ENCODE measurements around the gene RAB8A. TPM values are rescaled to one million over a fixed set of nuclear protein-coding genes. Genes with fewer than 3 reads are reported as not detected.
A peak's percentile ranks its signal among the peaks of the same experiment; 100 is the strongest.

RAB8A gene
- 95.8 TPM for total RNA-seq (2013)
- 100 to 1,000 TPM; 109 to 124 (median 114) TPM for polyA plus RNA-seq
- polyA minus RNA-seq: 115 and 191 TPM in 2 replicates
- 57.6 to 109 (median 90.6) reads per million in 11 experiments for total RNA-seq

GRCh38 chr19:16111160-16111908, at the start of gene RAB8A:
TSS of gene RAB8A (plus strand) at chr19:16111889. CDS start at chr19:16111902, 13 bp downstream.
- H2AFZ ChIP-seq (ENCODE audit: insufficient read depth, low read depth, low read length, poor library complexity, severe bottlenecking): peak within 1 kb of the TSS; percentile 80
- peaks cover 4% of the 10 kb centered on the region for H4K20me1 ChIP-seq (ENCODE audit: insufficient read depth, low read length)
- Mint-ChIP-seq H3K27ac (peak within 1 kb of the TSS; percentile 94 to 99 (median 98)), H3K9me3 (peaks cover 0 to 3% (median 0%) of the 10 kb centered on the region in 7 donors), H3K4me3 (peak within 1 kb of the TSS; percentile 94 to 98), H3K4me1 (peaks cover 37% of the 10 kb centered on the region), H3K36me3 (peaks cover 8 to 26% of the 10 kb centered on the region in 2 donors), H3K27me3 (ENCODE audit: low read depth in 3 of 3) (peaks cover 0 to 2% (median 0%) of the 10 kb centered on the region in 3 donors)
- WGBS (ENCODE audit: insufficient coverage): under 1% methylated on average over 75 of the region's 81 CpGs
- H3K27ac ChIP-seq (ENCODE audit: low read depth in 1 of 2, low read length in 2 of 2): peak within 1 kb of the TSS; percentile 74 to 96
- peak within 1 kb of the TSS; percentile 75 to 96 (median 94) for H3K4me3 ChIP-seq (replicated peaks in 1 of 3; ENCODE audit: low read depth in 2 of 3, low read length in 3 of 3)
- peak; percentile 99 to 100 (median 99) for DNase-seq
- peaks cover 15 to 17% of the 10 kb centered on the region in 2 donors for H3K36me3 ChIP-seq (replicated peaks in 1 of 2; ENCODE audit: control insufficient read depth in 1 of 2, insufficient read depth in 2 of 2, low read length in 2 of 2)
- peak; percentile 96 for TF ChIP-seq CTCF (IDR thresholded peaks at IDR 0.05)
- no peaks in the 10 kb centered on the region for H3K27me3 ChIP-seq (ENCODE audit: control insufficient read depth in 2 of 2, insufficient read depth in 2 of 2, low read length in 2 of 2)
- peak within 1 kb of the TSS; percentile 96 for H3K9ac ChIP-seq (ENCODE audit: insufficient read depth, low read length, poor library complexity, severe bottlenecking)
- intact Hi-C loops (cut with micrococcal nuclease): loop anchor here (2.0 to 5.0 kb wide), 5 partner anchors 34 to 73 kb away; partner anchors contain the start of genes TPM4 (in 2 of the 2) and FAM32A (in 1 of the 2)
- H3K4me2 ChIP-seq (replicated peaks; ENCODE audit: extremely low read depth, low read length, poor library complexity, severe bottlenecking): peak within 1 kb of the TSS; percentile 94
- H3K9me3 ChIP-seq (replicated peaks in 1 of 2; ENCODE audit: control insufficient read depth in 1 of 2, insufficient read depth in 1 of 2, low read length in 2 of 2): no peaks in the 10 kb centered on the region
- peaks cover 48 to 53% of the 10 kb centered on the region in 2 donors for H3K4me1 ChIP-seq (ENCODE audit: control insufficient read depth in 1 of 2, insufficient read depth in 2 of 2, low read length in 2 of 2)
- peaks cover 47% of the 10 kb centered on the region for H3K79me2 ChIP-seq (ENCODE audit: insufficient read depth, low read length)

- Mint-ChIP-seq H3K4me1 (peaks cover 23% of the 10 kb centered on the region), H3K36me3 (no peaks in the 10 kb centered on the region), H3K4me3 (no peak overlapping the region), H3K9me3 (peaks cover 1 to 13% (median 9%) of the 10 kb centered on the region in 7 donors), H3K27ac (no peak overlapping the region), H3K27me3 (ENCODE audit: low read depth in 3 of 3) (no peaks in the 10 kb centered on the region)
- Histone ChIP-seq H3K36me3 (replicated peaks in 1 of 2; ENCODE audit: control insufficient read depth in 1 of 2, insufficient read depth in 2 of 2, low read length in 2 of 2) (no peaks in the 10 kb centered on the region), H3K4me3 (replicated peaks in 1 of 3; ENCODE audit: low read depth in 2 of 3, low read length in 3 of 3) (no peak overlapping the region), H4K20me1 (ENCODE audit: insufficient read depth, low read length) (no peaks in the 10 kb centered on the region), H2AFZ (ENCODE audit: insufficient read depth, low read depth, low read length, poor library complexity, severe bottlenecking) (no peak overlapping the region), H3K9me3 (replicated peaks in 1 of 2; ENCODE audit: control insufficient read depth in 1 of 2, insufficient read depth in 1 of 2, low read length in 2 of 2) (peaks cover 0 to 3% of the 10 kb centered on the region in 2 donors), H3K79me2 (ENCODE audit: insufficient read depth, low read length) (no peaks in the 10 kb centered on the region), H3K9ac (ENCODE audit: insufficient read depth, low read length, poor library complexity, severe bottlenecking) (no peak overlapping the region), H3K27me3 (ENCODE audit: control insufficient read depth in 2 of 2, insufficient read depth in 2 of 2, low read length in 2 of 2) (no peaks in the 10 kb centered on the region), H3K4me1 (ENCODE audit: control insufficient read depth in 1 of 2, insufficient read depth in 2 of 2, low read length in 2 of 2) (peaks cover 5 to 12% of the 10 kb centered on the region in 2 donors), H3K27ac (ENCODE audit: low read depth in 1 of 2, low read length in 2 of 2) (no peak overlapping the region), H3K4me2 (replicated peaks; ENCODE audit: extremely low read depth, low read length, poor library complexity, severe bottlenecking) (no peak overlapping the region)
- no peak for DNase-seq
- no peak for TF ChIP-seq CTCF (IDR thresholded peaks at IDR 0.05)
- intact Hi-C loops (cut with micrococcal nuclease): loop anchor here (5.0 to 10.0 kb wide), 2 partner anchors 55 to 323 kb away; no protein-coding TSS in a partner anchor
- 64% methylated on average over 4 of the region's 4 CpGs for WGBS (ENCODE audit: insufficient coverage)
Measured at GRCh38 chr19:16061943-16062342, 49.7 kb upstream of the RAB8A start.
